Subcutaneous adipose tissue (tissue), 4 donors: ENCODE data around the gene FTO. TPM values are rescaled to one million over a fixed set of nuclear protein-coding genes. Genes with fewer than 3 reads are reported as not detected.

Experiments used
- total RNA-seq, 4 donors: library from RNA; depleted of rRNA; stranded (reverse); fragments of >200 nt; gene quantifications; one replicate each; pipeline ENCODE4 v1.1.0, GENCODE V29; 2016
- TF ChIP-seq, protein P1 (sequence below): fragments of 450-650 bp; IDR thresholded peaks from one replicate; pipeline ENCODE4 v1.5.1; 2016; ENCODE audit warnings: low read depth, mild to moderate bottlenecking, control low read depth, antibody characterized with exemption, moderate library complexity

FTO gene
- total RNA-seq, 4 donors from 2014 or later: 74.3 to 102 (median 90.9) TPM

DNA sequence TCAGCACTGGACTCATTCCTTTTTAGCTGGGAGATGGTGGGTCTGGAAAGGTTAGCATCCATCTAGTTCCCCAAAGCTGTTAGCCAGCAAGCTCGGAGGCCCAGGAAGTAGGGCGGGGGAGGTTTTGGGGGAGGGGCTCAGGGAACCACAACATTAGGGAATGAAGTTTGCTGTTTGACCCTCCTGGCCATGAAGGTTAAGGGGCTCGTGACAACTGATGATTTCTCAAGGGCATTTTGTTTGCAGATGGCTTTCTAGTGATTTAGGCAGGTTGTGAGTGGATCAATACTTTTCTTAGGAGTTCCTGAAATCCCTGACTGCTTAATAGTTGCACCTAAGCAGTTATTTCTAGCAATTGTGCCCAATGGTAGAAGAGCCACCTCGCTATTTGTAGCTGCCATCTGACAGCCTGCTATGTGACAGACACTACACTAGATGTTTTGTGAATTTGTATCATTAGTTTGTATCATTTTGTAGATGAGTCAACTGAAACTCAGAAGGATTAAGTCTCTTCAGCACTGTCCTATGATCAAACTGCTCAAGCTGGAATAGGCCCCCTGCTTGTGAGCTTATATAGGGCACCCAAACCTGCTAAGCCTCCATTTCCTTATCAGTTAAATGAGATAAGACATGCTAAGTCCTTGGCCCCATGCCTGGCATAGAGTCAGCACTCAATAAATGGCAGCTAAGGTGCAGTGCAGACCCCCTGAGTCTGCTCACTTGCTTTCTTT, 436.3 kb downstream of the FTO start:
- TF ChIP-seq, protein P1, sequence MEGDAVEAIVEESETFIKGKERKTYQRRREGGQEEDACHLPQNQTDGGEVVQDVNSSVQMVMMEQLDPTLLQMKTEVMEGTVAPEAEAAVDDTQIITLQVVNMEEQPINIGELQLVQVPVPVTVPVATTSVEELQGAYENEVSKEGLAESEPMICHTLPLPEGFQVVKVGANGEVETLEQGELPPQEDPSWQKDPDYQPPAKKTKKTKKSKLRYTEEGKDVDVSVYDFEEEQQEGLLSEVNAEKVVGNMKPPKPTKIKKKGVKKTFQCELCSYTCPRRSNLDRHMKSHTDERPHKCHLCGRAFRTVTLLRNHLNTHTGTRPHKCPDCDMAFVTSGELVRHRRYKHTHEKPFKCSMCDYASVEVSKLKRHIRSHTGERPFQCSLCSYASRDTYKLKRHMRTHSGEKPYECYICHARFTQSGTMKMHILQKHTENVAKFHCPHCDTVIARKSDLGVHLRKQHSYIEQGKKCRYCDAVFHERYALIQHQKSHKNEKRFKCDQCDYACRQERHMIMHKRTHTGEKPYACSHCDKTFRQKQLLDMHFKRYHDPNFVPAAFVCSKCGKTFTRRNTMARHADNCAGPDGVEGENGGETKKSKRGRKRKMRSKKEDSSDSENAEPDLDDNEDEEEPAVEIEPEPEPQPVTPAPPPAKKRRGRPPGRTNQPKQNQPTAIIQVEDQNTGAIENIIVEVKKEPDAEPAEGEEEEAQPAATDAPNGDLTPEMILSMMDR: no peak

DNA sequence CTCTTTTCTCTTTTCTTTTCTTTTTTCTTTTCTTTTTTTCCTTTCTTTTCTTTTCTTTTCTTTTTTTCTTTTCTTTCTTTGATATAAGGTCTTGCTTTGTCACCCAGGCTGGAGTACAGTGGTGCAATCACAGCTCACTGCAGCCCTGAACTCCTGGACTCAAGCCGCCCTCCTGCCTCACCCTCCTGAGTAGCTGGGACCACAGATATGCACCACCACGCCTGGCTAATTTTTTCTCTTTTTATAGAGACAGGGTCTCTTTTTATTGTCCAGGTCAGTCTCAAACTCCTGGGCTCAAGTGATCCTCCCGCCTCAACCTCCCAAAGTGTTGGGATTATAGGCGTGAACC, 436.8 kb downstream of the FTO start:
- TF ChIP-seq, protein P1: no peak

DNA sequence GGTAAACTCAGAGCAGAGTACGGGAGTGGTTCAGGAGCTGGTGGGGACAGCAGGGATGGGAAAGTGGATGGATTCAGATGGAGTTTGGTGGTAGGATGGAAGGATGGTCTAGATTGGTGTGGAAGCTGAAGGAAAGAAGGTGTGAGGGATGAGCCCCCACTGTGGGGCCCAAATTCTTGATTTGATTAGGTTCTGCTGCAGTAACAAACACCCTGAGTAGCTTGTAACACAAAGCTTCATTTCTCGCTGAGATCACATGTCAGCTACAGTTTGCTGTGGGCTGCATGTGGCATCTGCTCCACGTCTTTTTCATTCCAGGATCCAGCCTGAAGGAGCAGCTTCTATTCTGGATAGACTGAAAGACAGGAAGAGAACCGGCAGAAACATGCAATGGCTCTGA, 438.8 kb downstream of the FTO start:
- TF ChIP-seq, protein P1: no peak

DNA sequence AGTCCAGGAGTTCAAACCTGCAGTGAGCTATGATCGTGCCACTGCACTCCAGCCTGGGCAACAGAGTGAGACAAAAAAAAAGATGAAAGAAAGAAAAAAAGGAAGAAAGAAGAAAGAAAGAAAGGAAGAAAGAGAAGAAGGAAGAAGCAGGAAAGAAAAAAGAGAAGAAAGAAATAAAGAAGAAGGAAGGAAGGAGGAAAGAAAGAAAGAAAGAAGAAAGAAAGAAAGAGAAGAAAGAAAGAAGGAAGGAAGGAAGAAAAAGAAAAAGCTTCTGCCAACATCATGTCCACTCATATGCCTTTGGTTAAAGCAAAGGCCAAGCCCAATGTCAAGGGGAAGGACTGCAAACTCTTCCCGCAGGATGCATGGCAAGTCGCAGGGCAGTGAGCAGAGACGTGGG, 439.5 kb downstream of the FTO start:
- TF ChIP-seq, protein P1: no peak

DNA sequence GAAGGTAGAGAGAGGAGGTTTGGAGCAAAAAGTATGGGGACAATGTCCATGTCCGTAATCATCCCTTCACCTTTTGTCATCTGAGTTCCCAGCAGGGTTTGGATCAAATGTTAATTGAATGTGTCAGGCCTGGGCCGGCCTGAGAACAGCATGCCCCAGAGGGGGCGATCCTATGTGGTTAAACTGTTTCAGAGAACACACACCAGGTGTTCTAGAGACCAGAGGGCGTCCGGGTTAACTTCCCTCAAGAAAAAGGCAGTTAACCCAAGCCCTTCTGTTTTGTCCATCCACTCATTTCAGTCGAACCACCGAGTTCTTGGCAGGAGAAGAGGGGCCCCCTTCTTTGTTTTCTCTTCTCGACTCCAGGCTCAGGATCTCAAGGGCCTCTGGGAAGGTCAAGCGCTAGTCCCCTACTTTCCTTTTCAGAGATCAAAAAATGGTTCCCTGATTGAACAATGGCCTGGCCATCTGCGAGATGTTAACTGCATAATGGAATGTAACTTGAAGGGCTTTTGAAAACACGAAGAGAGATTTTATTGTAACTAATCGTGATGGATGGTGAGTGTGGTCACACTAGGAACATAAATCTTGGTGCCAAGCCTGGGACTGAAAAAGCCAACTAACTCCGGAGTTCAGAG, 440.1 kb downstream of the FTO start:
- TF ChIP-seq, protein P1: no peak

DNA sequence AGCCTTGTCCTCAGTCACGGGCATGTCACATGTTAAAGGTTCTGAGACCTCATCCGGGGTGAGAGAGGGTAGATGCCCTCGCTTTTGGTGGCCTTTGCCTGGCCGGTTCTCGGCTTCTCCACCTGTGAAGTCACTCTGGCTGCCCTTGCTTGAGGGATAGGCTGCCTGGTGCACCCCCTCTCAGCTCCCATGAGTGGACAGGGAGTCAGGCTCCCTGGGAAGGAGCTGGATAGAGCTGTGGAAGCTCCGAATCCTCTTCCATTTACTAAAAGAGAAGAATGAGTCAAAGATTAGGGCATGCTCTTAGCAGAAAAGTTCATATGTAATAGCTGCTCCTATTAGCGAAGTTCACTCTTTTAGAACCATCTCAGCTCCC, 440.6 kb downstream of the FTO start:
- TF ChIP-seq, protein P1: no peak

DNA sequence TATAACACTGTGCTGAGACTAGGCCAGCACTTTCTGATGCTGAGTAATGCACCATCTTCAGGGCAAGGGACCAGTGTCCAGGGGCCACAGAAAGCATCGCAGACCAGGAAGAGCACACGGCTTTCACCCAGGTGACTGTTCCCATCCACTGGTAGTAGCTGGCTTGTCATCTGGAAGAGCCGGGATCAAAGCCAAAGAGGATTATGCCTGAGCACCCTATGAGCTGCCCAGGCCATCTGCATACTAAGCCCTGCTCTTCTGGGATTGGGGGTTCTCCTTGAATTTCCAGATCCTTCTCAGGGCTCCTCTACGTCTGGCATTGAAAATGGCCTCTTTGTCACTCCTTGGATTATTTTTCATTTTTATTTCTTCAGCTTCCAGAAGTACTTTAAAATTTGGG, 441.9 kb downstream of the FTO start:
- TF ChIP-seq, protein P1: no peak
